Pancreas (tissue), 10 donors: ENCODE measurements around the gene PLSCR3. TPM values are rescaled to one million over a fixed set of nuclear protein-coding genes. Genes with fewer than 3 reads are reported as not detected.
A peak's percentile ranks its signal among the peaks of the same experiment; 100 is the strongest.

Source experiments
- ATAC-seq, 4 donors: fragments of 200-7000 bp; cut with Tn5 transposase; one replicate each; pipeline versions ENCODE4 v1.8.0 to v1.9.1; 2020; ENCODE audit warnings: mild to moderate bottlenecking in 4 of 4, moderate library complexity in 4 of 4
- DNase-seq, 6 donors: peaks; one replicate each; pipeline ENCODE4 v3.0.0-alpha.2; 2020
- FAIRE-seq: peaks from 2 replicates; lab custom pipeline; 2012; peaks lifted over from hg19 to GRCh38; lab: Jason Lieb, UNC
- H3K27ac ChIP-seq, 4 donors: fragments of 200-600 bp; sonication (generic); 1 replicate in 3 of 4; 2 replicates in 1 of 4; pipeline versions ENCODE4 v1.5.0 to v1.8.0; 2020
- H3K27me3 ChIP-seq, 4 donors: fragments of 200-600 bp; one replicate each; pipeline ENCODE4 v1.8.0; 2021
- H3K36me3 ChIP-seq, 3 donors: fragments of 200-600 bp; sonication (generic) in 1 of 3; one replicate each; pipeline versions ENCODE4 v1.5.0 to v1.8.0; 2020 to 2021
- H3K4me1 ChIP-seq, 3 donors: fragments of 200-600 bp; one replicate each; pipeline ENCODE4 v1.8.0; 2021
- H3K4me3 ChIP-seq, 4 donors: fragments of 200-600 bp; sonication (generic) in 2 of 4; one replicate each; pipeline versions ENCODE4 v1.5.0 to v1.8.0; 2020 to 2021
- H3K9me3 ChIP-seq, 4 donors: fragments of 200-600 bp; one replicate each; pipeline ENCODE4 v1.8.0; 2021
- WGBS, 2 donors: extraction: QIAGEN DNeasy Blood & Tissue Kit; methylation state at CpG; one replicate each; pipeline ENCODE4 v1.1.7; 2013; 5-methylcytosine and 5-hydroxymethylcytosine counted together
- intact Hi-C, 3 donors: fragments of 100-400 bp; cut with DNase I; formaldehyde crosslinking; loops; one replicate each; pipeline versions ENCODE4 v1.11.1 to v1.14.2; 2022
- polyA plus RNA-seq, 2 donors: library from polyadenylated mRNA; stranded (reverse); fragments of 200-250 nt; gene quantifications; one replicate each; pipeline ENCODE4 v1.2.3, GENCODE V29; 2013
- total RNA-seq, 6 donors: library from RNA; stranded (reverse); fragmentation: NEBNext Ultra II Directional in 4 of 6; extraction: Animal tissue kit (Norgen Biotek cat#: 25700) in 4 of 6; gene quantifications; one replicate each; pipeline versions ENCODE4 v1.2.1 to v1.2.4, GENCODE V29; 2021 to 2023
- TF ChIP-seq, protein P1 (sequence below), 4 donors: fragments of 200-600 bp; sonication (generic) in 3 of 4; IDR thresholded peaks; one replicate each; pipeline versions ENCODE4 v1.5.0 to v1.8.0; 2021; ENCODE audit warnings: antibody characterized with exemption in 4 of 4
- donor health status: healthy with polysubstance abuse.
- donor health status: DM: no; HTN: no; CAD: no; lungs with moderate emphysema.
- donor health status: DM: no; HTN: no; CAD: no.
- donor health status: control.
- donor health status: control.
- donor health status: Bipolar disorder and iron deficiency.
- donor health status: DM: yes; HTN: yes; CAD: no.
- donor health status: DM: no; HTN: no; CAD: no.
- donor health status: DM: no; HTN: no; CAD: no.
- donor health status: DM: yes; HTN: yes; CAD: no.

The PLSCR3 gene
- total and polyA plus RNA-seq, 8 donors = 6.5 to 20.1 (median 9.9) TPM

DNA sequence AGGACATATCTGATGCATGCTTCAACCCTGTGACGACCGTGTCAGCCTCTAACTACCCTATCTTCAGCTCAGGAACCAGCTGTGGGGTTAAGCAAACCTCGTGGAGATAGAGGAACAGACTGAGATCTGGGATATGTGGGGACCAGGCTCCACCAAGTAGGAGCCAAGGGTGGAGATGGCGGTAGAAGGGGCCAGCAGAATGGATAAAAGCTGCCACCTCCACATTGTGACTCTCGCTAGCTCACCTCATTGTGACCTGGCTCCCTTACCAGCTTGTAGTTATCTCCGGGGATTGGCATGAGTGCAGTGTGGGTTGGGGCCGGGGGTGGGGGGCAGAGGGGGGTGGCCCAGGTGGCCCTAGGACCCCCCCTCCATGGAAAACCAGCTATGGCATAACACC, 31.0 kb upstream of the PLSCR3 start, which contains the start of gene SPEM2:
Gene SPEM2 (plus strand): TSS at position 301 of the 400 bp plus-strand sequence. CDS start 73 bp downstream, at position 374.
- TF ChIP-seq, protein P1, sequence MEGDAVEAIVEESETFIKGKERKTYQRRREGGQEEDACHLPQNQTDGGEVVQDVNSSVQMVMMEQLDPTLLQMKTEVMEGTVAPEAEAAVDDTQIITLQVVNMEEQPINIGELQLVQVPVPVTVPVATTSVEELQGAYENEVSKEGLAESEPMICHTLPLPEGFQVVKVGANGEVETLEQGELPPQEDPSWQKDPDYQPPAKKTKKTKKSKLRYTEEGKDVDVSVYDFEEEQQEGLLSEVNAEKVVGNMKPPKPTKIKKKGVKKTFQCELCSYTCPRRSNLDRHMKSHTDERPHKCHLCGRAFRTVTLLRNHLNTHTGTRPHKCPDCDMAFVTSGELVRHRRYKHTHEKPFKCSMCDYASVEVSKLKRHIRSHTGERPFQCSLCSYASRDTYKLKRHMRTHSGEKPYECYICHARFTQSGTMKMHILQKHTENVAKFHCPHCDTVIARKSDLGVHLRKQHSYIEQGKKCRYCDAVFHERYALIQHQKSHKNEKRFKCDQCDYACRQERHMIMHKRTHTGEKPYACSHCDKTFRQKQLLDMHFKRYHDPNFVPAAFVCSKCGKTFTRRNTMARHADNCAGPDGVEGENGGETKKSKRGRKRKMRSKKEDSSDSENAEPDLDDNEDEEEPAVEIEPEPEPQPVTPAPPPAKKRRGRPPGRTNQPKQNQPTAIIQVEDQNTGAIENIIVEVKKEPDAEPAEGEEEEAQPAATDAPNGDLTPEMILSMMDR (IDR thresholded peaks at IDR 0.05) = no peak
- Histone ChIP-seq H3K9me3 (no peaks in the 10 kb centered on the region), H3K4me1 (no peaks in the 10 kb centered on the region), H3K4me3 (no peak within 1 kb of the TSS), H3K27me3 (no peaks in the 10 kb centered on the region), H3K27ac (no peak within 1 kb of the TSS), H3K36me3 (no peaks in the 10 kb centered on the region)
- WGBS, 2 donors = 63 to 79% methylated on average over 7 of the region's 7 CpGs
- ATAC-seq (no peak), DNase-seq (no peak), FAIRE-seq (no peak)
- intact Hi-C loops = no loop called here

DNA sequence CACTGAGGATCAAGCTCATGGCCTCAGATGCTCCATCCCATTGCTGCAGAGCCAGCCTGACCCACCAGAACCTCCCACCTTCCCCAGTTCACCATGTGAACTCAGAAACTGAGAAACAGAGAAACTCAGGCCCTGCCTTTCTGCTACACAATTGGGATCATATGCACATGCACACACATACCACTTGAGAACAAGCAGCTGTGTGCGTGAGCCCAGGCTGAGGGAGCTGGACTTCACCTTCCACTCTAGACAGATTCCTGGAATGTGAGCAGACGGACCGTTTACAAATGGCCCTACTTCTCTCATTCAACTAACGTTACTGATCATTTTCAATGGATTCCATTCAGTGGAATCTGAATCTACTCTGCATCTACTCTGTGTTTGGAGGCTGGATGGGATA, 29.4 kb upstream of the PLSCR3 start:
- 57 to 61% methylated on average over 4 of the region's 4 CpGs for WGBS, 2 donors
- Histone ChIP-seq H3K9me3 (no peaks in the 10 kb centered on the region), H3K27ac (no peak overlapping the region), H3K4me1 (no peaks in the 10 kb centered on the region), H3K27me3 (no peaks in the 10 kb centered on the region), H3K36me3 (no peaks in the 10 kb centered on the region), H3K4me3 (no peak overlapping the region)
- intact Hi-C loops = no loop called here
- FAIRE-seq (no peak), DNase-seq (no peak), ATAC-seq (no peak)
- TF ChIP-seq, protein P1 (IDR thresholded peaks at IDR 0.05) = no peak

DNA sequence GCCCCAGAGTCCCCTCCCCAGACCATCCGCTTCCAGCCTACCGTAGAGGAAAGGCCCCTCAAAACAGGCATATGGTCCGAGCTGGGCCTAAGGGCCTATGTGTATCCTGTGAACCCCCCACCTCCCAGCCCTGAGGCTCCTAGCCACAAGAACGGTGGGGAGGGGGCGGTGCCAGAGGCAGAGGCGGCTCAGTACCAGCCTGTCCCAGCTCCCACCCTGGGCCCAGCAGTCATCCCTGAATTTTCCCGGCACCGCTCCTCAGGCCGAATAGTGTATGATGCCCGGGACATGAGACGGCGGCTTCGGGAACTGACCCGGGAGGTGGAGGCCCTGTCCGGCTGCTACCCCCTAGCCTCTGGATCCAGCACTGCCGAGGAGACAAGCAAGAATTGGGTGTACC, 26.9 kb upstream of the PLSCR3 start:
- Histone ChIP-seq H3K4me3 (no peak overlapping the region), H3K36me3 (no peaks in the 10 kb centered on the region), H3K27ac (no peak overlapping the region), H3K4me1 (no peaks in the 10 kb centered on the region), H3K27me3 (no peaks in the 10 kb centered on the region), H3K9me3 (no peaks in the 10 kb centered on the region)
- TF ChIP-seq, protein P1 (IDR thresholded peaks at IDR 0.05) = no peak
- intact Hi-C loops = no loop called here
- WGBS, 2 donors = 92 to 93% methylated on average over 16 of the region's 16 CpGs
- FAIRE-seq = no peak
- no peak for ATAC-seq
- DNase-seq = peak in 1 of 6 donors; percentile 41

DNA sequence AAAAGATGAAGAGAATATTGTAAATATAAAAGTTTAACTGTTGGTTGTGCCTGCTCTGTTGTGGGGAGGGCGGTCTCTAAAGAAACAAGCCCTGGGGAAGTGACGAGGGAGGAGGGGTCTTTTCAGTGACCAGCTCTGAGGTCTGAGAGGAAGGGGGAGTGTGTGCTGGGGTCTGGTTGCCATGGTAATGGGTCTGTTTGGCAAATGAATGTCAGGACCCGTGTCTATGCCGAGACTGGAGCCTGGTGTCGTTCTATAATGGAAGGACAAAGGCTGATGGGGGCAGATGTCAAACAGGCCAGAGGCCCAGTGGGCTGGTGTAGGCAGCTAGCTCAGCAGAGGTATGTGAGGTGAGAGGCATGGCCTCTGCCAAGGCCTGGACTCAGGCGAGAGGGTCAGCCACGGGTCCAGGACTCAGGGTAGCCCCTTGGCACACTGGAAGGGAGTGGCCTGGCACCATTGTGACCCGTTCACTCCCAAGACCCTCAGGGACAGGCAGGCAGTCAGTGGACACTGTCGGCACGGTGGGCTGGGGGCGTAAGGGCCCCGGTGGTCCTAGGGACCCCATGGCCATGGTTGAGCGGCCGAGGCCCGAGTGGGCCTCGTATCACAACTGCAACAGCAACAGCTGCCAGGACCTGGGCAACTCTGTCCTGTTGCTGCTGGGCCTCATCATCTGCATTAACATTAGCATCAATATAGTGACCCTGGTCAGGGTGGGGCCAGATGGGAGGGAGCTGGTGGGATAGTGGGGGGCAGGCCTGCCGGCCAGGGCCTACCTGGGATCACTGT, 25.7 kb upstream of the PLSCR3 start, which contains the start of gene SPEM1:
Gene SPEM1 (plus strand): TSS at position 506 of the 792 bp plus-strand sequence. CDS start 61 bp downstream, at position 567.
- no peak for FAIRE-seq
- H3K9me3 ChIP-seq = no peaks in the 10 kb centered on the region
- H3K27ac ChIP-seq = no peak within 1 kb of the TSS
- no peak within 1 kb of the TSS for H3K4me3 ChIP-seq
- no peak for ATAC-seq
- H3K36me3 ChIP-seq = no peaks in the 10 kb centered on the region
- DNase-seq = peak in 1 of 6 donors; percentile 46
- H3K27me3 ChIP-seq = no peaks in the 10 kb centered on the region
- H3K4me1 ChIP-seq = no peaks in the 10 kb centered on the region
- intact Hi-C loops = no loop called here
- 71 to 78% methylated on average over 17 of the region's 17 CpGs for WGBS, 2 donors
- TF ChIP-seq, protein P1 (IDR thresholded peaks at IDR 0.05) = no peak
